T-helper 9 cell (primary cell): Measurements from ENCODE around the gene BCAP29.

Experiments
- DNase-seq: peaks from one replicate; pipeline ENCODE4 v3.0.0-alpha.2; 2020

Gene BCAP29

GRCh38 chr7:107582875-107583274 lies 2.8 kb downstream of the BCAP29 start:
- no peak for DNase-seq

GRCh38 chr7:107584716-107585115 lies 4.7 kb downstream of the BCAP29 start:
- DNase-seq, result no peak

GRCh38 chr7:107588529-107589130 lies 8.6 kb downstream of the BCAP29 start:
- no peak for DNase-seq

- DNase-seq, result no peak
Observed at GRCh38 chr7:107591421-107591820, 11.4 kb downstream of the BCAP29 start.

- DNase-seq, result no peak
Observed at GRCh38 chr7:107592361-107593024, 12.4 kb downstream of the BCAP29 start.

GRCh38 chr7:107593025-107593410 lies 13.0 kb downstream of the BCAP29 start:
- no peak for DNase-seq

- no peak for DNase-seq
Observed at GRCh38 chr7:107594961-107595737, 15.1 kb downstream of the BCAP29 start.

GRCh38 chr7:107596881-107597581 lies 17.0 kb downstream of the BCAP29 start:
- DNase-seq, result no peak

- no peak for DNase-seq
Observed at GRCh38 chr7:107597582-107597916, 17.5 kb downstream of the BCAP29 start.

GRCh38 chr7:107597953-107598352 lies 17.9 kb downstream of the BCAP29 start:
- no peak for DNase-seq

GRCh38 chr7:107599262-107599661 lies 19.2 kb downstream of the BCAP29 start:
- DNase-seq, result no peak

- DNase-seq, result no peak
Observed at GRCh38 chr7:107600816-107601215, 20.8 kb downstream of the BCAP29 start.

GRCh38 chr7:107605218-107605815 lies 25.3 kb downstream of the BCAP29 start:
- DNase-seq, result no peak

- no peak for DNase-seq
Observed at GRCh38 chr7:107606303-107606702, 26.3 kb downstream of the BCAP29 start.

- DNase-seq, result no peak
Observed at GRCh38 chr7:107609811-107610261, 29.8 kb downstream of the BCAP29 start.

- no peak for DNase-seq
Observed at GRCh38 chr7:107610323-107610722, 30.3 kb downstream of the BCAP29 start.

GRCh38 chr7:107613439-107613838 lies 33.4 kb downstream of the BCAP29 start:
- no peak for DNase-seq

- DNase-seq, result no peak
Observed at GRCh38 chr7:107613948-107614347, 33.9 kb downstream of the BCAP29 start.

- no peak for DNase-seq
Observed at GRCh38 chr7:107614425-107614824, 34.4 kb downstream of the BCAP29 start.

GRCh38 chr7:107615910-107616680 lies 36.0 kb downstream of the BCAP29 start:
- no peak for DNase-seq

GRCh38 chr7:107622429-107622828 lies 42.4 kb downstream of the BCAP29 start:
- no peak for DNase-seq

- no peak for DNase-seq
Observed at GRCh38 chr7:107622894-107623293, 42.8 kb downstream of the BCAP29 start.
